NCI-H1417 treated with DMSO at 0.1 percent for 48 hours (cell line): ENCODE results near the gene ZNF488.

Experiments used
- DNase-seq: peaks from one replicate; lab custom pipeline; 2025; lab: John Stamatoyannopoulos, UW

The ZNF488 gene

GRCh38 chr10:47381427-47382379 lies 2.4 kb downstream of the ZNF488 start:
- no peak for DNase-seq

- no peak for DNase-seq
Observed at GRCh38 chr10:47381103-47381395, 3.0 kb downstream of the ZNF488 start.

- DNase-seq, result no peak
Observed at GRCh38 chr10:47380341-47381102, 3.6 kb downstream of the ZNF488 start.

- DNase-seq, result no peak
Observed at GRCh38 chr10:47379901-47380300, 4.2 kb downstream of the ZNF488 start.

GRCh38 chr10:47379445-47379785 lies 4.7 kb downstream of the ZNF488 start:
- DNase-seq, result no peak

- DNase-seq, result no peak
Observed at GRCh38 chr10:47378606-47379444, 5.3 kb downstream of the ZNF488 start.

- no peak for DNase-seq
Observed at GRCh38 chr10:47378183-47378510, 5.9 kb downstream of the ZNF488 start.

GRCh38 chr10:47376522-47377220 lies 7.4 kb downstream of the ZNF488 start:
- no peak for DNase-seq

- no peak for DNase-seq
Observed at GRCh38 chr10:47374611-47375536, 9.2 kb downstream of the ZNF488 start.

- DNase-seq, result no peak
Observed at GRCh38 chr10:47372726-47373125, 11.4 kb downstream of the ZNF488 start.

- DNase-seq, result no peak
Observed at GRCh38 chr10:47371629-47372485, 12.2 kb downstream of the ZNF488 start.

- DNase-seq, result no peak
Observed at GRCh38 chr10:47370878-47371277, 13.2 kb downstream of the ZNF488 start.

- DNase-seq, result no peak
Observed at GRCh38 chr10:47370015-47370767, 13.9 kb downstream of the ZNF488 start.

- no peak for DNase-seq
Observed at GRCh38 chr10:47369251-47369894, 14.7 kb downstream of the ZNF488 start.

GRCh38 chr10:47368431-47369180 lies 15.5 kb downstream of the ZNF488 start:
- no peak for DNase-seq

GRCh38 chr10:47367646-47368045 lies 16.4 kb downstream of the ZNF488 start:
- DNase-seq, result no peak

GRCh38 chr10:47366731-47367460 lies 17.2 kb downstream of the ZNF488 start:
- DNase-seq, result no peak
